HG03045 (cell line): ENCODE results near the gene CCDC30.
"Not testable (repeated sequence)": the region's sequence is repeated elsewhere in the genome, so short reads cannot be mapped to it uniquely, and the experiment has no call there.

Experiments used
- ATAC-seq: cut with Tn5 transposase; IDR thresholded peaks from one replicate; pipeline ENCODE4 v1.9.1; 2021; ENCODE audit warnings: mild to moderate bottlenecking, moderate library complexity; ENCODE audit not compliant: unreplicated experiment

The CCDC30 gene

DNA sequence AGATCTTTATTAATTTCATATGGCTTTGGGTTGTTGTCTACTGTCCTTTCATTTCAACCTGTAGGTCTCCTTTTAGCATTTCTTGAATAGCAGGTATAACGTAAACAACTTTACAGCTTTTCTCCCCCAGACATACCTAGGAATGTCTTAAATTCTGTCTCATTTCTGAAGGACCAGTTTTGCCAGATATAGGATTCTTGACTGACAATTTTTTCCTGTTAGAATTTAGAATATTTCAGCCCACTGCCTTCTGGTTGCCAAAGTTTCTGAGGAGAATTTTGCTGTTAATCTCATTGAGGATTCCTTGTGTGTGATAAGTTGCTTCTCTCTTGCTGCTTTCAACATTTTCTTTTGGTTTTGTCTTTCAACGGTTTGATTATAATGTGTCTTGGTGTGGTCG, 60.1 kb downstream of the CCDC30 start:
- ATAC-seq: no peak

DNA sequence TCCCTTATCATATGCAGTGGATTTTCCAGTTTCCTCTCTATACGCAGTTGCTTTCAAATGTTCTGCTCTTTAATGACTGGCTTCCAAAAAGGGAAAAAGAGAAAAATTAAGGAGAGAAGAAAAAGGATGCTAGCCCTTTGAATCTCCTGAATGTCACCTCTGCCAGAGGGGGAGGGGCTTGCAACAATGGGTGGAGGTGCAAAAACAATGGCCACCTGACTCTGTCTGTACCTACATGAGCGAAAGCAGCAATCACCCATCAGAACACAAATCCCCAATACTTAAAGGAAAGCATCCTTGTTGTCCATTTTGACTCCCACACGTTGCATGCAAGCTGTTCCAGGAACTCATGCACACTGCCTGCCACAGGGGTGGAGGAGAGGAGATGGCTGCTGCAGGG, 61.2 kb downstream of the CCDC30 start:
- ATAC-seq: no peak

DNA sequence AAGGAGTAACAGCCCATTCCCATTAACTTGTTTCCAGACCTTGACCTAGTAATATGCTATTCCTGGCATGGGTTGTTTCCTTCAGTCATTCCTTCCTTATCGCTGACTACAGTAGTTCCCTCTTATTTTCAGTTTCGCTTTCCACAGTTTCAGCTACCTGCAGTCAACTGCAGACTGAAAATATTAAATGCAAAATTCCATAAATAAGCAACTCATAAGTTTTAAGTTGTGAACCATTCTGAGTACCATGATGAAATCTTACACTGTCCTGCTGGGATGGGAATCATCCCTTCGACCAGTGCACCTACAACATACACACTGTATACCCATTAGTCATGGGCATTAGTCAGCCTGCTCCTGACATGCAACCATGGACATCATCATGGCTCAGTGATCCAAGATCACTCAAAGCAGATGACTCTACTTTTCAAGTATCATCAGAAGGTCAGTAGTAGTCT, 66.7 kb downstream of the CCDC30 start:
- no peak for ATAC-seq

DNA sequence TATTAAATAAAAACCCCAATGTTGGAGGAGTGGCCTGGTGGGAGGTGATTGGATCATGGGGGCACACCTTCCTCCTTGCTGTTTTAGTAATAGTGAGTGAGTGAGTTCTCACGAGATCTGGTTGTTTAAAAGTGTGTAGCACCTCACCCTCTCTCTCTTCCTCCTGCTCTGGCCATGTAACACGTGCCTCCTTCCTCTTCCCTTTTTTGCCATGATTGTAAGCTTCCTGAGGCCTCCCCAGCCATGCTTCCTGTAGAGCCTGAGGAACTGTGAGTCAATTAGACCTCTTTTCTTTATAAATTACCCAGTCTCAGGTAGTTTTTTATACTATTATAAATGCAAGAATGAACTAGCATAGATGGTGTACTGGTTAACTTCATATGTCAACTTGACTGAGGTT, 68.0 kb downstream of the CCDC30 start:
- no peak for ATAC-seq

DNA sequence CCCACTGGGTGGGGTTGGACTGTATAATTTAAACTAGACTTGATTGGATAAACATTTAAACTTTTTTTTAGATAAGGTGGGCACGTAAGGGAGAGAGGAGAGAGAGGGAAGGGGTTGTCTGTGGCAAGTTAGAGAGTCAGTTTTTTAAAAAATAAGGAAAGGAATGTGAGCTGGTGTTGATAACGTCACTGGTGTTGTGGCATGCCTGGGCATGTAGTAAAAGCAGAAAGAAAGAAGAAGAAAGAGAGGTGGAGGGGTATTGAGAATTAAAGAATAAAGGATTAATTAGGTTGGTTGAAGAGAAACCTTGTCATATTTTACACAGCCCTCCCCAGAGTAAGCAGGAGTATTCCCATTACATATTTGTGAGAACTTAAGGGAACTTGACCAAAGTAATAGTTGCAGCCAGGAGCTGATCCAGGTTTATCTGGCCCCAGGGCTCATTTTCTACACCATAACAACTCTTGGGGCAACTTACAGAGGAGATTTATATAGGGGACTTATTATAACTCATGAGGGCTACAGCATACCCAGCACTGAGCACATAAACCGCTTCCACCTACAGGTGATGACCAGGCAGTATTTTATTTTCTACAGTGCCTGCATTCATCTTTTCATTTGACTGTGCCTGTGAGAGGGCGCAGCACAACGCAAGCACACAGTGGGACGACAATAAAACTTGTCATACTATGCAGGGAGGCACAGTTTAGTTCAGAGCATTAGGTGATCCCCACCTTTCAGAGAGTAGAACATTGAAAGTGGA, 70.2 kb downstream of the CCDC30 start:
- no peak for ATAC-seq

DNA sequence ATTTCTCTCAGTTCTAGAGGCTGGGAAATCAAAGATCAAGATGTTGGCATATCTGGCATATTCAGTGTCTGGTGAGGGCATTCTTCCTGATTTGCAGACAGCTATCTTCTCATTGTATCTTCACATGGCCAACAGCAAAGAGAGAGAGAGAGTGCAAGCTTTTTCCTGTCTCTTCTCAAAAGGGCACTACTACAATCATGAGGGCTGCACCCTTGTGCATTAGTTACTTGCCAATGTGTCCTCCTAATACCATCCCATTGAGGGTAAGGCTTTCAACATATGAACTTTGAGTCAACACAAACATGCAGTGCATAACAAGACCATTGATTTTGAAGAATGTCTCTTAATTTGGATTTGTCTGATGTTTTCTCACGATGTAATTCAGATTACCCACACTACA, 78.0 kb downstream of the CCDC30 start:
- no peak for ATAC-seq

DNA sequence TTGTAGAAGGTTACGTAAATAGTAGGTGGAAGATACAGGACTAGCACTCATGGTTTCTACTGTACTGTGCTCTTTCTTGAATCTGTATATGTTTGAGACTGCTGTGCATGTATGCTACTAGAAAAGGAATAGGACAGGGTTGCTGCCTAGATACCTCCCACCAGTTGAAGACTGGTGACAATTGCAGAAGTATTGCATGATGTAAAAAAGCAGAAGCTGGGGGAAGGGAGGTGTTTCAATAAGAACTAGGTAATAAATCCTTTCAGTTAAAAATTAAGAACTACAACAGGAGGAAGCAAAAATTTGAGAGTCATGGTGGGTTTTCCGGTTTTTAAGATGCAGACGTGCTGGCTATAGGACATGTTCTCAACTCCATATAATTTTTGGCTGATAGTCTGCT, 88.1 kb downstream of the CCDC30 start:
- no peak for ATAC-seq

DNA sequence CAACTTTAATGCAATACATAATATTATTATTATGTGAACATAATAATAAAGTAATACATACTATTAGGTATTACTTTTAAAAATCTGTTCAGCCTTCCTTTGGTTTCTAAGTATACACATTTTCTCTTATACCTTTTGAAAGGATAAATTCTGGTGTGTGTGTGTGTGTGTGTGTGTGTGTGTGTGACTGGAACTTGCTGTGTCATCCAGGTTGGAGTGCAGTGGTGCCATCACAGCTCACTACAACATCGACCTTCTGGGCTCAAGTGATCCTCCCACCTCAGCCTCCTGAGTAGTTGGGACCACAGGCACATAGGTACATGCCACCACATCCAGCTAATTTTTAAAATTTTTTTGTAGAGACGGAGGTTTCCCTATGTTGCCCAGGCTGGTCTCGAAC, 88.5 kb downstream of the CCDC30 start:
- ATAC-seq: no peak

DNA sequence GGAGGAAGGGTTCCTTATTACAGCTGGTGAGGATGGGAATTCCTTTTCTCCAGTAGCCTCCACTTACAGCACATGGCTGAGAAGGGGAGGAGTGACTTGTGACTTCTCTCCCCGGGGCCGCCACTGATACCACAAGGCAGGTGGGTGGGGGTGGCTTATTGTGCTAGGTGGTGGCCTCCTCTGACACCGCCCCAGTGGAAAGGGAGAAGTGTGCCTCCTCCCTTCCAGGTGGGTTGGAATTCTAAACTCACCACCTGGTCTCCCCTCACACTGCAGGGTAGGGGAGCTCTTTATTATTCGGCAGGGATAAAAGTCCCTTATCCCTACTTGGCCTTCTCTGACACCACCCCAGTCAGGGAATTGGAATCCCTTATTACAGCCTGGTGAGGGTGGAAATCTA, 89.5 kb downstream of the CCDC30 start:
- ATAC-seq: no peak

DNA sequence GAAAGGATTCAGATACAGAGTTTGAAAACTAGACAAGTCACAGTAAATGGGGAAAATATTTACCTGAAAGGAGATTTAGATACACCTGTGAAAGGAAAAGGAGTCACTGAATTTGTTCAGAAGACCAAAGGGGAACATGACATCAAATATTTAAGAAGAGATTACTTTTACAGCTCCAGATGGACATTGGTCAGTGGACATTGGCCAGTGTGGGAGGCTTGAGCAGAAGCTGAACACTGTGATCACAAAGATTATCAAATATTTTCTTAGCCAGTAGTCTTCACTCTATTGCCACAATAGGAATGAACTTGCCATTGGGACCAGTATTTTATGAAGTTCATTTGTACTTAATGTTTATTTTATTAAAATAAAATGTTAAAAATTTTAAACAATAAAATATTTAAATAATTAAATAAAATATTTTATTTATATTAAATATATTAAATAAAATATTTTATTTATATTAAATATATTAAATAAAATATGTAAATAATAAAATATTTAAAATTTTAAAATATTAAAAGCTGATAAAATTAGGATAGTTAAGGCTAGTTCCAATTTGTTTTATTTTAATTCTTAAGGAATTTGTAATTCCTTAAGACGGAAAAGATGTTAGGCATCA, 94.3 kb downstream of the CCDC30 start:
- no peak for ATAC-seq

DNA sequence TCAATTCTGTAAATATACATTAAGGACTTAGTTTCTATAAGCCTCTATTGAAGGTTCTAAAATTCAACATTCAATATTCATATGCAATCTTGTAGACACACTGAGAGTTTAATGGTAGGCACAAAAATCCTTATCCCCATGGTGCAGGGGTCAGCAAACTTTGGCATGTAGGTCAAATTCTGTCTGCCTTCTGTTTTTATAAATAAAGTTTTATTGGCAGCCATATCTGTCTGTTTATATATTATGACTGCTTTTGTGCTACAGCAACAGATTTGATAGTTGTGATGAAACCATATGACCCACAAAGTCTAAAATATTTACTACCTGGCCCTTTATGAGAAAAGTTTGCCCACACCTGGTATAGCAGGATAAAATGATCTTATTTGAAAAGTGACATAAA, 104.0 kb downstream of the CCDC30 start:
- no peak for ATAC-seq

DNA sequence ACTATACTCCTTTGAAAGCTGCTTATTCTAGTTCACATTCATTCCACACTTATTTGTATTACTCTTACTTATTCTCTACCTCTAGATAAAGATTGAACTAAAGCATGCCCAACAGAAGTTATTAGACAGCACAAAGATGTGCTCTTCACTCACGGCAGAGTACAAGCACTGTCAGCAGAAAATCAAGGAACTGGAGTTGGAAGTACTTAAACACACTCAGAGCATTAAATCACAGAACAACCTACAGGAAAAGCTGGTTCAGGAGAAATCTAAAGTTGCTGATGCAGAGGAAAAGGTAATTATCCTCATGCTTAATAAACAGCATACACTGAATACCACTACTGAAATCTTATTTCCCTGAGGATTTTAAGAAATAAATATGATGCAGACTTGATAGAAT, 113.8 kb downstream of the CCDC30 start:
- ATAC-seq: no peak

DNA sequence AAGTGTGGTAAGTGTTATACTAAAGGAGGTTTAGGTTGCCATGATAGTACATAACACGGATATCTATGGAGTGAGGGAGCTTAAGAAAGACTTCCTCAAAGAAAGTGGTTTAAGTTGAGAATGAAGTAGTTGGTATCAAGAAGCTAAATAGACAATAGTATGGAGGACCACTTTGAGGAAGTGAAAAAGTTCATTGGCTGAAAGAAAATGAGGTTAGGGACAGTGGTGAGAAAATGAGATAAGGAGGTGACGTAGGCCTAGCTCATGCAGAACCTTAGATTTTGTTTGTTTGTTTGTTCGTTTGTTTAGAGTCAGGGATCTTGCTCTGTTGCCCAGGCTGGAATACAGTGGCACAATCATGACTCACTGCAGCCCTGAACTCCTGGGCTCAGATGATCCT, 122.9 kb downstream of the CCDC30 start:
- no peak for ATAC-seq

DNA sequence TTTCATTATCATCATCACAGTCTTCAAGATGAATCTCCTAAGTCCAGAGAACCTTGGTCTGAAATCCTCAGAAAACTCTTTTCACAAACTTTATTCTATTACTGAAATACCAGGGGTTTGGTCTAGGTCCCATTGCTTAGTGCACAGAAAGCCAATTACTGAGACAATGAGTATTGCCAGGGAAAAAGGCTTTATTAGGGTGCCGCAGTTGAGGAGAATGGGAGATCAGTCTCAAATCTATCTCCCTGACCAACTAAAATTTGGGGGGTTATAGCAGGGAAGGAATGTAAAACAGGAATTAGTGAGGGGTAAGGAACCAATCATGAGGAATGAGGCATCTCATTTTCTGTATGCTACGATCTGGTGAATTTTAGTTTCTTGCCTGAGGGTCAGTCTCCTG, 124.7 kb downstream of the CCDC30 start:
- ATAC-seq: no peak

DNA sequence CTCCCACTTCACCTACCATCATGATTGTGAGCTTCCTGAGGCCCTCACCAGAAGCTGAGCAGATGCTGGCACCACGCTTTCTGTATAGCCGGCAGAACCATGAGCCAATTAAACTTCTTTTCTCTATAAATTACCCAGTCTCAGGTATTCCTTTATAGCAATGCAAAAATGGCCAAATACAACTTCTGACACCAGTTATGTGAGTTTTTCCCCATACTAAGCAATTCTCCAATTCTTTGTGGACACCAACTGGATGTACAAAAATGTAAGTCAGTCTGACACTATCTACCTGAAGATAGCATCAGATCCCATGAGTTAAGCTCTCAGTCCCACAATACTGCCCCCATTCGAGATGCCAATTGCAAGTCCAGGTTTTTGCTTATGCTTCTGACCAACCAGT, 129.7 kb downstream of the CCDC30 start:
- no peak for ATAC-seq

DNA sequence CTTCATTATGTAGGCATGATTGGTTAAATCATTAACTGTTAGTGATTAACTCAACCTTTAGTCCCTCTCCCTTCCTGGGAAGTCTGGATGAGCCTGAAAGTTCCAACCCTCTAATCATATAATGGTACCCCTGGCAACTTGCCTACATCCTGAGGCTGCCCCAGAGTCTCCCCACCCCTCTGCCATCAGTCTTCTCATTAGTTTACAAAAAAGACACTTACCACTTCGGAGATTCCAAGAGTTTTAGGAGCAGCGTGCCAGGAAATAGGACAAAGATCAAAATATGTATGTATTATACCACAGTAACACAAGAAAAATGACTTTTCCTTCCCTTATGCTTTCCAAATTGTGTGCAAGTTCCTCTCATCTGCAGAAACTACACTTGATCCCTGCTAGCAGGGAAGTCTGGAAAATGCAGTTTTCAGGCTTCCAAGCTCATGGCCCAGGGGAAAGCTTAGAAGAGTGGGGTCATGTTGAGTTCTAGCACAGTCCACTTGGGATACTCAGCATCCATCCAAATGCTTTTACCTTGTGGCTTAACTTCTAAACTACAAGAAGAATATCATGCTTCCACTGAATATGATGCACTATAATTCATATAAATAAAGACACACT, 130.5 kb downstream of the CCDC30 start:
- ATAC-seq: no peak

DNA sequence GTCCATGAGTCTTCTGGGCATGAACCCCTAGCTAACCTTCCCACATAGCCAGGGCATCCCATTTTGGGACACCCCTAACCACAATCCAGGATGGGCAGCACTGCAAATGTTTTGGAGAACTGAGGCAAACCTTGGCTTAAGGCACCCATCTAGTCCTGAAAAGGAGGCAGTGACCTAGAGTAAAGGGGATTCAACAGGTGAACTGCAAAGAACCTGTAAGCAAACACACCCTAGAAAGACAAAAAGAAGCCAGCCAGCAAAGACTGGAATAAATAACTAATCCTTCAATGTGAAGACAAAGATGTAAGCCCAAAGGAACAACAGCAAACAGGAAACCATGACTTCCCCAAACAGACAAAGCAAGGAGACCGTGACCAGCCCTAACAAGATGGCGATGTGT, 138.4 kb downstream of the CCDC30 start:
- ATAC-seq: no peak

DNA sequence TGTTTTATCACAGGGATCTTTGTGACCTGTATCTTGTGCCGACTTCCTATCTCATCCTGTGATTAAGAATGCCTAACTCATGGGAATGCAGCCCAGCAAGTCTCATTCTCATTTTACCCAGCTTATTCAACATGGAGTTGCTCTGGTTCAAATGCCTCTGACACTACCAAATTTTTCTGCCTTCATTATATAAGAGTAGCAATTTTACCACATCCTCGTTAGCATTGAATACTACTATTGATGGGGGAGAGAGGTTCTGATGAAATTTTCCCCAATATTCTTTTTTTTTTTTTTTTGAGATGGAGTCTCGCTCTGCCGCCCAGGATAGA, 150.7 kb downstream of the CCDC30 start:
- no peak for ATAC-seq

DNA sequence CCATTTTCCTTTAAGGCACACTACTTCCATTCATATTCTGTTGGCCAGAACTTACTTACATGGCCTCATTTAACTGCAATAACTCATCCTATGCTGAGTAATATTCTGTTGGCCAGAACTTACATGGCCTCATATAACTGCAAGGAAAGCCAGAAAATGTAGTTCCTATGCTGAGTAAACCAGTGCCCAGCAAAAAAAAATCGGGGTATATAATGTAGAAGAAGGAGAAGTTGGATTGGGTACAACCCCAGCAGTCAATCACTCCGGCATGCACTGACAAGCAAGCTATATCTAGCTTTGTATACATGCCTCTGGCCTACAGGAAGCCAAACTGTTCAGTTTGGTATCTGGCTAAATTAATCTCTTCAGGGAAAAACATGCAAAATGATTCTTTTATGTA, 155.8 kb downstream of the CCDC30 start:
- ATAC-seq: no peak

DNA sequence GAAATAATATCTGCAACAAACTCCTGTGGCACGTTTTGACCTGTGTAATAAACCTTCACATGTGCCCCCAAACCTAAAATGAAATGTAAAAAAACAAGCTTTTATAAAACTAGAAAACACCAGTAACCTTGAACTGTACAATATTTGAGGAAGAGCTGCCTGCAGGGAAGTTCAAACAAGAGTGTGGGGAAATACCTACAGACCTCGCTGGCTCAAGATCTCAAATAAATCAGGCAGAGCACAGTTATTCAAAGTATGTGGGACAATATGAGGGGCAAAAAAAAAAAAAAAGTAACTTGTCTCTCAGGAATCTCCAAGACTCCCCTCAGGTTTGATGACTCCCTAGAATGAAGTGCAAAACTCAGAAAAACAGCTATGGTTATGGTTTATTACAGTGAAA, 157.2 kb downstream of the CCDC30 start:
- no peak for ATAC-seq

DNA sequence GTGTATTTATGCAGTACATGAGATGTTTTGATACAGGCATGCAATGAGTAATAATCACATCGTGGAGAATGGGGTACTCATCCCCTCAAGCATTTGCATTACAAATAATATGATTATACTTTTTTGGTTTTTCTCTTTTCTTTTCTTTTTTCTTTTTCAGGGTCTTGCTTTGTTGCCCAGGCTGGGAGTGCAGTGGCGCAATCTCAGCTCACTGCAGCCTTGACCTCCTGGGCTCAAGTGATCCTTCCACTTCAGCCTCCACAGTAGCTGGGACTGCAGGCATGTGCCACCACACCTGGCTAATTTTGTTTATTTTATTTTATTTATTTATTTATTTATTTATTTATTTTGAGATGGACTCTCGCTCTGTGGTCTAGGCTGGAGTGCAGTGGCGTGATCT, 158.1 kb downstream of the CCDC30 start:
- not testable (repeated sequence) for ATAC-seq

DNA sequence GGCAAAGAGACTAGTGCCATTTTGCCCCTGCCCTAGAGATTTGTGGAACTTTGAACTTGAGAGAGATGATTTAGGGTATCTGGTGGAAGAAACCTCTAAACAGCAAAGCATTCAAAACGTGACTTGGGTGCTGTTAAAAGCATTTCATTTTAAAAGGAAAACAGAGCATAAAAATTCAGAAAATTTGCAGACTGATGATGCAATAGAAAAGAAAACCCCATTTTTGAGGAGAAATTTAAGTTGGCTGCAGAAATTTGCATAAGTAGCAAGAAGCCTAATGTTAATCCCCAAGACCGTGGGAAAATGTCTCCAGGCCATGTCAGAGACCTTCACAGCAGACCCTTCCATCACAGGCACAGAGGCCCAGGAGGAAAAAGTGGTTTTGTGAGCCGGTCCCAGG, 164.1 kb downstream of the CCDC30 start:
- ATAC-seq: not testable (repeated sequence)
